Cardiac septum (tissue), 1 donor: ENCODE results near the gene CTBP1. TPM values are rescaled to one million over a fixed set of nuclear protein-coding genes. Genes with fewer than 3 reads are reported as not detected.
A peak's percentile ranks its signal among the peaks of the same experiment; 100 is the strongest.

Source experiments
- DNase-seq: peaks from one replicate; pipeline ENCODE4 v3.0.0-alpha.2; 2020; ENCODE audit warnings: low spot score
- intact Hi-C: fragments of 100-400 bp; cut with DNase I; formaldehyde crosslinking; loops from one replicate; pipeline ENCODE4 v1.14.0; 2022
- total RNA-seq: library from RNA; stranded (reverse); fragmentation: NEBNext Ultra II Directional; extraction: Animal tissue kit (Norgen Biotek cat#: 25700); gene quantifications from one replicate; pipeline ENCODE4 v1.2.1, GENCODE V29; 2021
- donor health status: DM: no; HTN: no; CAD: no.

The CTBP1 gene
- total RNA-seq, 1 donor from 2014 or later: 129 TPM

- intact Hi-C loops: loop anchor here (2.0 kb wide), 1 partner anchor 40 kb away; the partner anchor contains the start of gene CTBP1
- peak; percentile 5 for DNase-seq
Observed at GRCh38 chr4:1288786-1289185, 39.9 kb upstream of the CTBP1 start.

- intact Hi-C loops: no loop called here
- no peak for DNase-seq
Observed at GRCh38 chr4:1285790-1286553, 37.0 kb upstream of the CTBP1 start.

GRCh38 chr4:1285151-1285789 lies 36.3 kb upstream of the CTBP1 start:
- no peak for DNase-seq
- intact Hi-C loops: no loop called here

- no peak for DNase-seq
- intact Hi-C loops: no loop called here
Observed at GRCh38 chr4:1283711-1284110, 34.8 kb upstream of the CTBP1 start.

GRCh38 chr4:1279253-1279652 lies 30.3 kb upstream of the CTBP1 start:
- intact Hi-C loops: no loop called here
- no peak for DNase-seq

- intact Hi-C loops: no loop called here
- DNase-seq: no peak
Observed at GRCh38 chr4:1277667-1278665, 29.0 kb upstream of the CTBP1 start.

GRCh38 chr4:1276984-1277383 lies 28.1 kb upstream of the CTBP1 start:
- intact Hi-C loops: no loop called here
- no peak for DNase-seq

GRCh38 chr4:1274871-1275270 lies 25.9 kb upstream of the CTBP1 start:
- intact Hi-C loops: no loop called here
- DNase-seq: no peak

- intact Hi-C loops: no loop called here
- peak; percentile 17 for DNase-seq
Observed at GRCh38 chr4:1271686-1272085, 22.8 kb upstream of the CTBP1 start.

GRCh38 chr4:1269209-1269608 lies 20.3 kb upstream of the CTBP1 start:
- DNase-seq: no peak
- intact Hi-C loops: loop anchor here (2.0 kb wide), 2 partner anchors 102 to 138 kb away; no protein-coding TSS in a partner anchor

- intact Hi-C loops: no loop called here
- no peak for DNase-seq
Observed at GRCh38 chr4:1266881-1267763, 18.2 kb upstream of the CTBP1 start.

- intact Hi-C loops: no loop called here
- peak; percentile 67 for DNase-seq
Observed at GRCh38 chr4:1265351-1265750, 16.4 kb upstream of the CTBP1 start.

- intact Hi-C loops: no loop called here
- peak; percentile 38 for DNase-seq
Observed at GRCh38 chr4:1264942-1265341, 16.0 kb upstream of the CTBP1 start.

GRCh38 chr4:1261107-1261928 lies 12.4 kb upstream of the CTBP1 start:
- intact Hi-C loops: no loop called here
- DNase-seq: peak; percentile 67

- DNase-seq: peak; percentile 29
- intact Hi-C loops: no loop called here
Observed at GRCh38 chr4:1260418-1261106, 11.6 kb upstream of the CTBP1 start.

- no peak for DNase-seq
- intact Hi-C loops: no loop called here
Observed at GRCh38 chr4:1259966-1260365, 11.0 kb upstream of the CTBP1 start.

- intact Hi-C loops: no loop called here
Observed at GRCh38 chr4:1258457-1258856, 9.5 kb upstream of the CTBP1 start.

GRCh38 chr4:1255699-1256098 lies 6.8 kb upstream of the CTBP1 start:
- intact Hi-C loops: no loop called here
- no peak for DNase-seq

More at GRCh38 chr4:1258457-1258856, 9.5 kb upstream of the CTBP1 start:
- no peak for DNase-seq
